Natural killer cell treated with Interleukin-12 subunit alpha and Interleukin-12 subunit beta and Interleukin-15 and Interleukin-18, amount 100 ng/mL, for 72 hours (primary cell): ENCODE measurements around the gene PRPF31. TPM values are rescaled to one million over a fixed set of nuclear protein-coding genes. Genes with fewer than 3 reads are reported as not detected.
"Not testable (repeated sequence)": the region's sequence is repeated elsewhere in the genome, so short reads cannot be mapped to it uniquely, and the experiment has no call there.

ENCODE experiments used
- ATAC-seq, 2 donors: fragments of 150-1000 bp; cut with Tn5 transposase in 1 of 2; sonication (Bioruptor Pico), chemical (Tn5 transposase) in 1 of 2; 2 replicates each; pipeline ENCODE4 v1.10.0; 2021
- DNase-seq: peaks from one replicate; pipeline ENCODE4 v3.0.0; 2022; ENCODE audit warnings: low spot score
- H3K27ac Mint-ChIP-seq, 2 donors: 1 replicate in 1 of 2; 2 replicates in 1 of 2; pipeline ENCODE4 v1.8.0; 2022; ENCODE audit warnings: mixed read lengths in 2 of 2, mild to moderate bottlenecking in 1 of 2, moderate library complexity in 1 of 2
- H3K27me3 Mint-ChIP-seq, 2 donors: 1 replicate in 1 of 2; 2 replicates in 1 of 2; pipeline ENCODE4 v1.8.0; 2022; ENCODE audit warnings: mixed read lengths in 2 of 2
- H3K36me3 Mint-ChIP-seq: one replicate; pipeline ENCODE4 v1.8.0; 2022; ENCODE audit warnings: mixed read lengths
- H3K4me1 Mint-ChIP-seq, 2 donors: 1 replicate in 1 of 2; 2 replicates in 1 of 2; pipeline ENCODE4 v1.8.0; 2022; ENCODE audit warnings: low read depth in 2 of 2, mixed read lengths in 2 of 2, mild to moderate bottlenecking in 1 of 2
- H3K4me3 Mint-ChIP-seq: one replicate; pipeline ENCODE4 v1.8.0; 2022; ENCODE audit warnings: mixed read lengths
- H3K9me3 Mint-ChIP-seq: 2 replicates; pipeline ENCODE4 v1.8.0; 2022; ENCODE audit warnings: mixed read lengths
- total RNA-seq, 2 donors: library from RNA; stranded (reverse); gene quantifications; one replicate each; pipeline ENCODE4 v1.2.3, GENCODE V29; 2022

Gene PRPF31
- total RNA-seq, 2 donors from 2014 or later = 89.5 to 110 TPM

DNA sequence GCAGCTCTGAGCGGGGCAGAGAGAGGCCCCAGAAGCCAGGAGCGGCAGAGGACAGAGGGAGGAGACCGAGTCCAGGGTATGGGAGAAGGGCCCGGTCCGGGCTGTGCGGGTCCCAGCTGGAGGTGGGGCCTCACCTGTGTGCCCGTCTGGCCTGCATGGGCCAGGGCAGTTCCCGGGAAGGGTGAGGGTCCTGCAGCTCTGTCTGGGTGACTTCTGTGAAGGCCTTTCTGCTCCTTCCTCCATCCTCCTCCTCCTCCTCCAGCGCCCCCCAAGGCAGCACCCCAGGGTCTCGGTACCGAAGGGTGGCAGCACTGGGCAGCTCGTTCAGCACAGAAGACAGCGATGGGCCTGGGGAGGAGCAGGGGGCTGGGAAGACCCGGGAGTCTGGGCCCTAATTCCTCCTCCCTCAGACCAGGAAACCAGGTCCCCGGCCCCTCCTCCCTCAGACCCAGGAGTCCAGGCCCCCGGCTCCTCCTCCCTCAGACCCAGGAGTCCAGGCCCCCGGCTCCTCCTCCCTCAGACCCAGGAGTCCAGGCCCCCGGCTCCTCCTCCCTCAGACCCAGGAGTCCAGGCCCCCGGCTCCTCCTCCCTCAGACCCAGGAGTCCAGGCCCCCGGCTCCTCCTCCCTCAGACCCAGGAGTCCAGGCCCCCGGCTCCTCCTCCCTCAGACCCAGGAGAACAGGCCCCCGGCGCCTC is 56.3 kb downstream of the PRPF31 start:
- ATAC-seq, H3K27ac Mint-ChIP-seq, H3K27me3 Mint-ChIP-seq, H3K36me3 Mint-ChIP-seq, H3K4me1 Mint-ChIP-seq, H3K4me3 Mint-ChIP-seq, DNase-seq, H3K9me3 Mint-ChIP-seq: not testable (repeated sequence)

DNA sequence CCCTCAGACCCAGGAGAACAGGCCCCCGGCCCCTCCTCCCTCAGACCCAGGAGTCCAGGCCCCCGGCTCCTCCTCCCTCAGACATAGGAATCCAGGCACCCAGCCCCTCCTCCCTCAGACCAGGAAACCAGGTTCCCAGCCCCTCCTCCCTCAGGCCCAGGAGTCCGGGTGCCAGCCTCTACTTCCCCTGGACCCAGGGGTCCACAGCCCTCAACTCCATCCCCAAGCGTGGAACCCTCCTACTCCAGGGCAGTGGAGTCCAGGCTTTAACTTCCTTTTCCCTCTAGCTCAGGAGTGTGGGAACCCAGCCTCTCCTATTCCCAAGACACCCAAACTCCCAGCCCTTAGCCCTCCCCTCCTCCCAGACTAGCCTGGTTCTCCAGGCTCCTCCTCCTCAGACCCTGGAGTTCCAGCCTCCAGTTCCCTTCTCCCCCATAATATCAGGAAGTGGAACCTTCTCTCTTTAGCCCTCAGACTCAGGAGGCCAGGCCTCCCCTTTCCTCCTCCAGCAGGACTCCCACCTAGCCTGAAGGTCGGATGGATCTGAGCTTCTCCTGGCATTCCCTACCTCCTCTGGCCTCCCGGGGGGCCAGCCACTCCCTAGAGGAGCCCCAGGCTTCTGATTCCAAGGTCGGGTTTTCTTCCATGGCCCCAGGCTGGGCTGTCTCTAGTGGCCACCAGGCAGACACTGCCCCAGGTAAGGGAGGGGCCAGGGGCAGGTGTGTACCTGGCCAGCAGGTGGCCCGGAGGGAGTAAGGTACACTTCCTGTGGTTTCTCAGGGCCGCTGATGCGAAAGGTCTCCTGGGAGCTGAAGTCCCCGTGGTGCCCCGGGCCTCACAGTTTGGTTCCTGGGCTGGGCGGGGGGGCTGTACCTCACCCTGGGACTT is 57.2 kb downstream of the PRPF31 start, which contains the start of gene TMC4:
TMC4 (minus strand) TSS at position 690 of the 888 bp plus-strand sequence; CDS start at position 647, 43 bp downstream.
- H3K9me3 Mint-ChIP-seq = no peaks in the 10 kb centered on the region
- DNase-seq (no peak), ATAC-seq (no peak)
- H3K36me3 Mint-ChIP-seq = no peaks in the 10 kb centered on the region
- peaks cover 0 to 2% of the 10 kb centered on the region in 2 donors for H3K4me1 Mint-ChIP-seq
- no peaks in the 10 kb centered on the region for H3K27me3 Mint-ChIP-seq
- no peak within 1 kb of the TSS for H3K4me3 Mint-ChIP-seq
- H3K27ac Mint-ChIP-seq = no peak within 1 kb of the TSS

DNA sequence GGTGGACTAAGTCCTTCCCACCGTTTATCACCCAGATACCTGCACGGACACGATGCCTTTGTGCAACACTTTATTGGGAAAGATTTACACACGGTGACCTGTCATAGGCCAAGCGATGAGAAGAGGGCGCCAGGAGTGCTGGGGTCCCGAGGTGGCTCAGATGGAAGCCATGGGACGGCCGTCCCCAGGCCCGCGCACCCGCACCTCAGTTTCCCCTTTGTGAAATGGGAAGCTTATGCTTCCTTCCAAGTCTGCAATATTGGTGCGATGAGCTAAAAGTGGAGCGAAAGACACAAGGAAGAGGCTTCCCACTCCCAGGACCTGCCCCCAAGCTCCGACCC is 57.8 kb downstream of the PRPF31 start:
- no peak overlapping the region for H3K4me3 Mint-ChIP-seq
- ATAC-seq (no peak), DNase-seq (no peak)
- no peaks in the 10 kb centered on the region for H3K27me3 Mint-ChIP-seq
- H3K9me3 Mint-ChIP-seq = no peaks in the 10 kb centered on the region
- no peak overlapping the region for H3K27ac Mint-ChIP-seq
- H3K36me3 Mint-ChIP-seq = no peaks in the 10 kb centered on the region
- H3K4me1 Mint-ChIP-seq = no peaks in the 10 kb centered on the region

DNA sequence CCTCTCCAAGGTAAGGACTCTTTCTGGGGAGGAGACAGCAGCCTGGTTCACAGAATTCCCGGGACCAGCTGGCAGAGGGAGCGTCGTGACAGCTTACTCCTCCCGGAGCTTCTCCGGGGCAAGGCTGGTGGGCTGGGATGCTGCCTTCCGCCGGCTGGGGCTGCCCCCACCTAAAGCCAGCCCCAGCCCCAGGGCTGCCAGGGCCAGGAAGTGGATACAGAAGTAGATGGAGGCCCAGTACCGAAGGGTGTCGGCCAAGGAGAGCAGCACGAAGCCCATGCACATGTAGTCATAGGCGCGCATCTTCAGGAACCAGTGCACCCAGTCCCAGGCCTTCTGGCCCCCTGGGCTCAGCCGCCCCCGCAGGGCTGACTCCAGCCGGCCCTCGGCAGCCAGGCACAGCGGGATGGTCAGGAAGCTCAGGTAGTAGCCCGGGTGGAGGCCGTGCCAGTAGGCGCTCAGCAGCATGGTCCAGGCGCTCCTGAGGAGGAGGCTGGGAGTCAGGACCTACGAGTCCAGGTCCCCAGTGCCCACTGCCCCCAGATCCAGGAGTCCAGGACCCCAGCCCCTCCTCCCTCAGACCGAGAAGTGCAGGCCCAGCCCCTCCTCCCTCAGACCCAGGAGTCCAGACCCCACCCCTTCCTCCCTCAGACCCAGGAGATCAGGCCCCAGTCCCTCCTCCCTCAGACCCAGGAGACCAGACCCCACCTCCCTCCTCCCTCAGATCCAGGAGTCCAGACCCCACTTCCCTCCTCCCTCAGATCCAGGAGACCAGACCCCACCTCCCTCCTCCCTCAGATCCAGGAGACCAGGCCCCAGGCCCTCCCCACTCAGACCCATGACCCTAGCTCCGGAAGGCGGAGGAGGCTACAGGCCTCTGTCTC is 58.6 kb downstream of the PRPF31 start:
- Mint-ChIP-seq H3K9me3 (no peaks in the 10 kb centered on the region), H3K27me3 (no peaks in the 10 kb centered on the region), H3K27ac (no peak overlapping the region), H3K4me1 (no peaks in the 10 kb centered on the region), H3K36me3 (no peaks in the 10 kb centered on the region), H3K4me3 (no peak overlapping the region)
- DNase-seq = no peak
- peak in 1 of 2 donors; percentile 20 for ATAC-seq

DNA sequence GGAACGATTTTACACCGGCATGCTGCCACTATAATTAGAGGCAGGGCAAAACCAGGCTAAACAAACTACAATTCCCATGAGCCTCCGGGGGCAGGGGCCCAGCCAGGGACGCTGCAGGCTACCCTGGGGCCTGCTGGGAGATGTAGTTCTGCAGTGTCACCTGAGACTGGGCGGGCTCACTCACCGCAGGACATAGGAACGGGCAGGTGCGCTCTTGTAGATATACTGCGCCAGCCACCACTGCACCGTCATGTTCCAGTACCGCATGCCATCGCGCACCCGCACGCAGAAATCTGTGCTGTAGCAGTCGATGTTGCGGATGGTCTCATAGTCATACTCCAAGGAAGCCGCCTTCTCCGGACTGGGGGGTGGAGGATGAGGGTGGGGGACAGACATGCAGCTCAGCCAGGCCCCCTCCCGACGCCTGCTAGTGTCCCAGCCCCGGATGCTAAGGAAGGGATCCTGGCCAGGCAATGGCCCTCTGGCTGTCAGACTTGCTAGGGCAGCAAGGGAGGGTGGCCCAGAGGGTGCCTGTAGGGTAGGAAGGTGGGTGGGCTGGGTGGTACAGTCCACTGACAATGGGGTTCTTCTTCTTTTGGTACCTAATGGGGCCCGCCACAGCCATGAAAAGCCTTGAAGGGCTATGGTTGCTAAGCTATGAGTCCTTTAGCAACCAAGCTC is 63.2 kb downstream of the PRPF31 start:
- DNase-seq = no peak
- Mint-ChIP-seq H3K27me3 (no peaks in the 10 kb centered on the region), H3K4me1 (no peaks in the 10 kb centered on the region), H3K27ac (no peak overlapping the region), H3K36me3 (no peaks in the 10 kb centered on the region), H3K9me3 (no peaks in the 10 kb centered on the region), H3K4me3 (no peak overlapping the region)
- peak; percentile 78 to 89 for ATAC-seq

DNA sequence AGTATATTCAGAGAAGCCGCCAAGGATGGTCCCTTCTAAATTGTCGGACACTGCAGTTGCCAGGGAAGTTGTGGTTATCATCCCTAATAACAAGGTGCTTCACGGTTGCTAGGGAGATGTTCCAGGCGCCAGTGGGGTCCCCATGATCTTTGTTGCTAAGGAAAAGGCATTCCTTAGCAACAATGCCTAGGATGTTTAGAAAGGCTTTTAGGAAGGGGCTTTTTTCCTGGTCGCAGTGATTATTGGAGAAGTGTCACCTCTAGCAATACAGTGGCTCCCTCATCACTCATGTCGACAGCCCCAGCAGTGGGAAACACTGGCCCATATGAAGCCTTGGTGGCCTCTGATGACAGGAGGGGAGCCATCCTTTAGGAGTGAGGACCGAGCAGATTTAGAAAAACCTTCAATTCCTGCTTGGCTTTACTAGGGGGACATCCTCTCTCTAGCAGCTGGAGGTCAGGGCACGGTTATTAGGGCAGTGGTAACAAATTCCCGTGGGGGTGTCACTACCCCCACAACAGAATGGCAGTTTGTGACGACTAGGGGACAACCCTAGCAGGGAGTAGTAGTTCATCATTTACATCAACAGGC is 63.8 kb downstream of the PRPF31 start:
- ATAC-seq (no peak), DNase-seq (no peak)
- no peaks in the 10 kb centered on the region for H3K4me1 Mint-ChIP-seq
- H3K9me3 Mint-ChIP-seq = no peaks in the 10 kb centered on the region
- H3K4me3 Mint-ChIP-seq = no peak overlapping the region
- H3K27me3 Mint-ChIP-seq = no peaks in the 10 kb centered on the region
- H3K27ac Mint-ChIP-seq = no peak overlapping the region
- H3K36me3 Mint-ChIP-seq = no peaks in the 10 kb centered on the region

DNA sequence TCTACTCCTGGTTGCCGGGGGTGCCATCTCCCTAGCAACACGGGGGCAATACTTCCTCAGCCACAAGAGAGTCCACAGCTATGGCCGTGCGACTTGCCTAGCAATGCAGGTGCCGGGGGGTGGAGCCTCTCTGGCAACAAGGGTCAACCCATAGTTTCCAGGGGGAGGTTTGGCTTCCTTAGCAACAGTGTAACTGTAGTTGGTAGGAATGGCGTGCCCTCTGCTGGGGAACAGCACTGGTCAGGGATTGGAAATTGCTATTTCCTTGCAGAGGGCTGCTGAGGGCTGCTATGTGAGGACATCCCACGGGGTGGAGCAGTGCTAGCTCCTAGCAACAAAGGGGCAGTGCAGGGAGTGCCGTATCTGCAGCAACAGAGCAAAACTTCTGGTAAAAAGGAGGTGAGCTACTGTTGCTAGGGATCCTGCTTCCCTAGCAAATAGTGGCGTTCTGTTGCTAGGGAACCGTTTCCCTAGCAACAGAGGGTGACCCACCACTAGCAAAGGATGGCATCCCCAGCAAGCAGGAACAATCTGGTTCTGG is 64.4 kb downstream of the PRPF31 start:
- no peak for ATAC-seq
- no peaks in the 10 kb centered on the region for H3K27me3 Mint-ChIP-seq
- no peaks in the 10 kb centered on the region for H3K36me3 Mint-ChIP-seq
- no peak overlapping the region for H3K4me3 Mint-ChIP-seq
- no peaks in the 10 kb centered on the region for H3K4me1 Mint-ChIP-seq
- no peak overlapping the region for H3K27ac Mint-ChIP-seq
- no peak for DNase-seq
- H3K9me3 Mint-ChIP-seq = no peaks in the 10 kb centered on the region

DNA sequence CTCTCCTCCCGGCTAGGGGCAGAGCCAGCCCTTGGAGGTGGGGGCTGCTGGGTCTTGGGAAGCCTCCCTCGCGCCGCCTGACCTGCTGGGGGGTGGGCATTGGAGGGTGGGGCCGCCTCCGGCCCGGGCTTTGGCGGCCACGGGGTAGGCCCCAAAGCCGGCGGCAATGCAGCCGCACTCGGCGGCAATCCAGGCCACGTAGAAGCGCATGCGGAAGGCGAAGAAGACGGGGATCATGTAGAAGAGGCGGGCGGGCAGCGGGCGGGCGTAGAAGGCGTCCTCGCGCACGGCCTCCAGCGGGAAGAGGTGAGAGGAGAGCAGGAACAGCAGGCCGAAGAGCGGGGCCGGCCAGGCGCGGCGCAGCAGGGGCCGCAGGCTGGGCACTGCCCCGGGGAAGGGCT is 65.1 kb downstream of the PRPF31 start:
- Mint-ChIP-seq H3K4me1 (no peaks in the 10 kb centered on the region), H3K27me3 (no peaks in the 10 kb centered on the region), H3K27ac (no peak overlapping the region), H3K9me3 (no peaks in the 10 kb centered on the region), H3K36me3 (no peaks in the 10 kb centered on the region), H3K4me3 (no peak overlapping the region)
- no peak for DNase-seq
- ATAC-seq = no peak

Other genes starting within 250 kb of the PRPF31 start
- 10 to 100 TPM; 17.8 to 17.9 TPM for gene MYADM, start 247.9 kb upstream of the PRPF31 start, total RNA-seq
- 1 to 10 TPM in 1 of 2 donors, not detected in 1; 1.1 TPM for gene PRKCG, start 233.6 kb upstream of the PRPF31 start, total RNA-seq
- not detected for gene CACNG7, start 206.5 kb upstream of the PRPF31 start, total RNA-seq
- 1 to 10 TPM in 1 of 2 donors, not detected in 1; 1.7 TPM for gene CACNG8, start 152.8 kb upstream of the PRPF31 start, total RNA-seq
- under 1 TPM in 1 of 2 donors, not detected in 1; 0.53 TPM for gene CACNG6, start 124.1 kb upstream of the PRPF31 start, total RNA-seq
- gene VSTM1, start 51.9 kb upstream of the PRPF31 start, total RNA-seq = not detected
- gene TARM1, start 34.4 kb upstream of the PRPF31 start, total RNA-seq = not detected
- gene OSCAR, start 15.0 kb upstream of the PRPF31 start, total RNA-seq = 1 to 10 TPM in 1 of 2 donors, under 1 TPM in 1; 0.86 to 1.1 TPM
- 10 to 100 TPM; 70.7 to 78.5 TPM for gene NDUFA3, start 12.9 kb upstream of the PRPF31 start, total RNA-seq
- gene TFPT, start 97 bp upstream of the PRPF31 start, total RNA-seq = 10 to 100 TPM; 48.3 to 51.7 TPM
- 10 to 100 TPM; 59.8 to 73.8 TPM for gene CNOT3, start 22.0 kb downstream of the PRPF31 start, total RNA-seq
- 1 to 10 TPM; 5.0 to 7.5 TPM for gene LENG1, start 44.0 kb downstream of the PRPF31 start, total RNA-seq
- 1 to 10 TPM in 1 of 2 donors, not detected in 1; 1.2 TPM for gene TMC4, start 57.4 kb downstream of the PRPF31 start, total RNA-seq
- 10 to 100 TPM; 24.2 to 56.5 TPM for gene MBOAT7, start 73.8 kb downstream of the PRPF31 start, total RNA-seq
- 10 to 100 TPM; 15.5 to 26.2 TPM for gene TSEN34, start 75.6 kb downstream of the PRPF31 start, total RNA-seq
- 1,000 to 10,000 TPM in 1 of 2 donors, 100 to 1,000 TPM in 1; 774 to 1,402 TPM for gene RPS9, start 85.1 kb downstream of the PRPF31 start, total RNA-seq
- under 1 TPM; 0.43 to 0.47 TPM for gene LILRB3, start 107.3 kb downstream of the PRPF31 start, total RNA-seq
- gene LILRA6, start 127.0 kb downstream of the PRPF31 start, total RNA-seq = under 1 TPM in 1 of 2 donors, not detected in 1; 0.47 TPM
- not detected for gene LILRB5, start 141.5 kb downstream of the PRPF31 start, total RNA-seq
- gene LILRB2, start 165.4 kb downstream of the PRPF31 start, total RNA-seq = 1 to 10 TPM in 1 of 2 donors, not detected in 1; 1.5 TPM
- not detected for gene LILRA5, start 197.4 kb downstream of the PRPF31 start, total RNA-seq
- not detected for gene LILRA4, start 223.4 kb downstream of the PRPF31 start, total RNA-seq
- 10 to 100 TPM; 40.5 to 60.2 TPM for gene LAIR1, start 249.2 kb downstream of the PRPF31 start, total RNA-seq